MM.1S (cell line): ENCODE measurements around the gene NIPSNAP3A.

Source experiments
- DNase-seq: peaks from one replicate; pipeline ENCODE4 v3.0.0-alpha.2; 2015
- H2AFZ ChIP-seq: fragments of 300-600 bp; sonication (generic); 2 replicates; pipeline ENCODE4 v1.6.0; 2016; ENCODE audit warnings: antibody characterized with exemption, low read length
- H3F3A ChIP-seq: fragments of 300-600 bp; sonication (generic); 2 replicates; pipeline ENCODE4 v1.6.1; 2016; ENCODE audit warnings: mild to moderate bottlenecking, antibody characterized with exemption, low read length, moderate library complexity, mixed read lengths; ENCODE audit not compliant: insufficient read depth
- H3K27ac ChIP-seq: fragments of 300-600 bp; sonication (generic); 2 replicates; pipeline ENCODE4 v1.5.1; 2016; ENCODE audit warnings: mild to moderate bottlenecking, low read length
- H3K27me3 ChIP-seq: fragments of 300-600 bp; sonication (generic); replicated peaks from 2 replicates; pipeline ENCODE4 v1.6.0; 2016; ENCODE audit warnings: low read length; ENCODE audit not compliant: insufficient read depth
- H3K36me3 ChIP-seq: fragments of 300-600 bp; sonication (generic); replicated peaks from 2 replicates; pipeline ENCODE4 v1.6.1; 2016; ENCODE audit warnings: mild to moderate bottlenecking, low read length, mixed read lengths; ENCODE audit not compliant: insufficient read depth
- H3K4me1 ChIP-seq: fragments of 300-600 bp; sonication (generic); 2 replicates; pipeline ENCODE4 v1.6.1; 2016; ENCODE audit warnings: low read length, mixed read lengths
- H3K4me2 ChIP-seq: fragments of 300-600 bp; sonication (generic); 2 replicates; pipeline ENCODE4 v1.6.0; 2016; ENCODE audit warnings: low read depth, low read length
- H3K4me3 ChIP-seq: fragments of 300-600 bp; sonication (generic); 2 replicates; pipeline ENCODE4 v1.5.1; 2016; ENCODE audit warnings: low read length, mixed read lengths
- H3K79me2 ChIP-seq: fragments of 300-600 bp; sonication (generic); 2 replicates; pipeline ENCODE4 v1.6.1; 2016; ENCODE audit warnings: mixed run types, low read length, mixed read lengths
- H3K9ac ChIP-seq: fragments of 300-600 bp; sonication (generic); 2 replicates; pipeline ENCODE4 v1.6.1; 2016; ENCODE audit warnings: low read length, mixed read lengths
- H3K9me2 ChIP-seq: fragments of 300-600 bp; sonication (generic); replicated peaks from 2 replicates; pipeline ENCODE4 v1.6.1; 2016; ENCODE audit warnings: mild to moderate bottlenecking, low read length, mixed read lengths; ENCODE audit not compliant: insufficient read depth
- H3K9me3 ChIP-seq: fragments of 300-600 bp; sonication (generic); replicated peaks from 2 replicates; pipeline ENCODE4 v1.6.1; 2016; ENCODE audit warnings: mild to moderate bottlenecking, low read length, mixed read lengths; ENCODE audit not compliant: insufficient read depth
- H4K20me1 ChIP-seq: fragments of 300-600 bp; sonication (generic); 2 replicates; pipeline ENCODE4 v1.6.1; 2016; ENCODE audit warnings: mild to moderate bottlenecking, low read length, moderate library complexity, mixed read lengths; ENCODE audit not compliant: insufficient read depth
- EZH2 ChIP-seq: fragments of 300-600 bp; sonication (generic); optimal IDR thresholded peaks from 2 replicates; pipeline ENCODE3; 2017; ENCODE audit warnings: low read depth, mild to moderate bottlenecking, antibody characterized with exemption, low read length, mixed read lengths
- EZH2phosphoT487 ChIP-seq: fragments of 300-600 bp; sonication (generic); IDR thresholded peaks from 2 replicates; pipeline ENCODE4 v1.6.1; 2018; ENCODE audit warnings: antibody characterized with exemption, low read length
- TF ChIP-seq, protein P1 (sequence below): fragments of 300-600 bp; sonication (generic); IDR thresholded peaks from 2 replicates; pipeline ENCODE4 v1.5.1; 2016; ENCODE audit warnings: antibody characterized with exemption, low read length, mixed read lengths

The NIPSNAP3A gene

GRCh38 chr9:104780796-104781395 lies 33.4 kb downstream of the NIPSNAP3A start:
- Histone ChIP-seq H3K27ac (no peak overlapping the region), H3K36me3 (no peaks in the 10 kb centered on the region), H3K4me2 (no peak overlapping the region), H3K9ac (no peak overlapping the region), H3K9me2 (no peaks in the 10 kb centered on the region), H3F3A (no peaks in the 10 kb centered on the region; the same call in none of the 2 replicates), H3K9me3 (no peaks in the 10 kb centered on the region), H3K27me3 (no peaks in the 10 kb centered on the region), H3K79me2 (no peaks in the 10 kb centered on the region), H3K4me3 (no peak overlapping the region), H2AFZ (no peak overlapping the region), H4K20me1 (no peaks in the 10 kb centered on the region), H3K4me1 (peaks cover 15% of the 10 kb centered on the region)
- TF ChIP-seq, protein P1, sequence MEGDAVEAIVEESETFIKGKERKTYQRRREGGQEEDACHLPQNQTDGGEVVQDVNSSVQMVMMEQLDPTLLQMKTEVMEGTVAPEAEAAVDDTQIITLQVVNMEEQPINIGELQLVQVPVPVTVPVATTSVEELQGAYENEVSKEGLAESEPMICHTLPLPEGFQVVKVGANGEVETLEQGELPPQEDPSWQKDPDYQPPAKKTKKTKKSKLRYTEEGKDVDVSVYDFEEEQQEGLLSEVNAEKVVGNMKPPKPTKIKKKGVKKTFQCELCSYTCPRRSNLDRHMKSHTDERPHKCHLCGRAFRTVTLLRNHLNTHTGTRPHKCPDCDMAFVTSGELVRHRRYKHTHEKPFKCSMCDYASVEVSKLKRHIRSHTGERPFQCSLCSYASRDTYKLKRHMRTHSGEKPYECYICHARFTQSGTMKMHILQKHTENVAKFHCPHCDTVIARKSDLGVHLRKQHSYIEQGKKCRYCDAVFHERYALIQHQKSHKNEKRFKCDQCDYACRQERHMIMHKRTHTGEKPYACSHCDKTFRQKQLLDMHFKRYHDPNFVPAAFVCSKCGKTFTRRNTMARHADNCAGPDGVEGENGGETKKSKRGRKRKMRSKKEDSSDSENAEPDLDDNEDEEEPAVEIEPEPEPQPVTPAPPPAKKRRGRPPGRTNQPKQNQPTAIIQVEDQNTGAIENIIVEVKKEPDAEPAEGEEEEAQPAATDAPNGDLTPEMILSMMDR, result peak; percentile 45
- TF ChIP-seq EZH2phosphoT487, result no peak
- DNase-seq, result peak; percentile 35

- TF ChIP-seq EZH2, result no peak
- TF ChIP-seq, protein P1, result no peak
- TF ChIP-seq EZH2phosphoT487, result no peak
- H3K79me2 ChIP-seq, result no peaks in the 10 kb centered on the region
- no peak overlapping the region for H3K4me3 ChIP-seq
- no peak overlapping the region for H3K27ac ChIP-seq
- H3K27me3 ChIP-seq, result no peaks in the 10 kb centered on the region
- DNase-seq, result no peak
- H3K4me2 ChIP-seq, result peak overlapping the region; percentile 39; the same call in 1 of the 2 replicates
- no peak overlapping the region for H3K9ac ChIP-seq
- H4K20me1 ChIP-seq, result no peaks in the 10 kb centered on the region
- no peaks in the 10 kb centered on the region for H3K9me3 ChIP-seq
- H3K36me3 ChIP-seq, result no peaks in the 10 kb centered on the region
- no peaks in the 10 kb centered on the region; the same call in none of the 2 replicates for H3F3A ChIP-seq
- H2AFZ ChIP-seq, result no peak overlapping the region
- H3K4me1 ChIP-seq, result peaks cover 11% of the 10 kb centered on the region; the same call in 1 of the 2 replicates
- H3K9me2 ChIP-seq, result no peaks in the 10 kb centered on the region
Measured at GRCh38 chr9:104783588-104783987, 36.1 kb downstream of the NIPSNAP3A start.

GRCh38 chr9:104784098-104784497 lies 36.6 kb downstream of the NIPSNAP3A start:
- H3K4me2 ChIP-seq, result peak overlapping the region; percentile 39
- no peak for TF ChIP-seq EZH2
- TF ChIP-seq EZH2phosphoT487, result no peak
- TF ChIP-seq, protein P1, result no peak
- no peak overlapping the region for H2AFZ ChIP-seq
- no peaks in the 10 kb centered on the region for H3K9me3 ChIP-seq
- H3K4me3 ChIP-seq, result no peak overlapping the region
- H3K27me3 ChIP-seq, result no peaks in the 10 kb centered on the region
- no peak overlapping the region for H3K9ac ChIP-seq
- peak; percentile 39 for DNase-seq
- no peaks in the 10 kb centered on the region for H3K36me3 ChIP-seq
- no peaks in the 10 kb centered on the region for H3K9me2 ChIP-seq
- no peaks in the 10 kb centered on the region; the same call in none of the 2 replicates for H3F3A ChIP-seq
- H3K4me1 ChIP-seq, result peaks cover 11% of the 10 kb centered on the region; the same call in 1 of the 2 replicates
- H3K27ac ChIP-seq, result no peak overlapping the region; the same call in 1 of the 2 replicates
- H3K79me2 ChIP-seq, result no peaks in the 10 kb centered on the region
- no peaks in the 10 kb centered on the region for H4K20me1 ChIP-seq
